ENCODE measurements around the gene NOD2. TPM values are rescaled to one million over a fixed set of nuclear protein-coding genes. Genes with fewer than 3 reads are reported as not detected.

NOD2 gene
- total RNA-seq, 1 experiment from 2014 or later: 5.4 TPM

- H2AFZ ChIP-seq (ENCODE audit: low read depth, low read length, poor library complexity, severe bottlenecking): peak overlapping the region; percentile 93
- H3K4me1 ChIP-seq (ENCODE audit: control insufficient read depth in 1 of 2, insufficient read depth in 2 of 2, low read length in 2 of 2): peaks cover 0 to 5% of the 10 kb centered on the region in 2 experiments; a peak in 1 of 4 replicates
- H3K79me2 ChIP-seq (ENCODE audit: insufficient read depth, low read length): no peaks in the 10 kb centered on the region
- CTCF ChIA-PET: interaction anchor here (0.6 to 4.5 kb wide), 37 partner anchors 8 to 600 kb away, joined by 3 to 62 read pairs (median 4); partner anchors contain the start of genes CYLD and HEATR3
- RAD21 ChIA-PET (ENCODE audit: low non-redundant PET in 1 of 2, low total read pairs in 2 of 2, uncharacterized antibody in 2 of 2, unreplicated experiment in 2 of 2): interaction anchor here (0.6 to 1.4 kb wide), 6 partner anchors 62 to 338 kb away, joined by 3 to 7 read pairs (median 4); no protein-coding TSS in a partner anchor
- H3K27ac ChIP-seq (ENCODE audit: low read depth, low read length): no peak overlapping the region; the same call in 1 of the 2 replicates
- H3K4me3 ChIP-seq (replicated peaks in 1 of 2; ENCODE audit: low read depth in 1 of 2, low read length in 2 of 2): peak overlapping the region; percentile 35 to 48
- no peaks in the 10 kb centered on the region for H3K9me2 ChIP-seq (ENCODE audit: insufficient read depth)
- no peaks in the 10 kb centered on the region for H3K36me3 ChIP-seq (ENCODE audit: control insufficient read depth in 1 of 2, insufficient read depth in 2 of 2, low read length in 2 of 2)
- intact Hi-C loops (cut with micrococcal nuclease): loop anchor here (1.0 to 5.0 kb wide), 4 partner anchors 81 to 453 kb away; no protein-coding TSS in a partner anchor
- H3K9me3 ChIP-seq (ENCODE audit: control insufficient read depth in 1 of 2, insufficient read depth in 1 of 2, low read depth in 1 of 2, low read length in 2 of 2): peaks cover under 1 to 5% of the 10 kb centered on the region in 2 experiments; a peak in 2 of 4 replicates
- no TSS peak for BruUV-seq (replicated peaks)
- POLR2A ChIA-PET: no interaction called here
- H3K9ac ChIP-seq (ENCODE audit: low read length): peak overlapping the region; percentile 30; the same call in 1 of the 2 replicates
- DNase-seq (ENCODE audit: low read depth, low spot score) (peak; percentile 41), ATAC-seq (peak; percentile 93)
- H3K4me2 ChIP-seq (ENCODE audit: low read length): peak overlapping the region; percentile 74
- no peaks in the 10 kb centered on the region for H4K20me1 ChIP-seq (ENCODE audit: insufficient read depth)
- no peaks in the 10 kb centered on the region for H3K27me3 ChIP-seq (ENCODE audit: insufficient read depth, low read length)
- TF ChIP-seq YY1 (IDR thresholded peaks at IDR 0.05; ENCODE audit: extremely low read depth, insufficient replicate concordance, low read depth, low read length) (peak; percentile 25), CEBPB (IDR thresholded peaks at IDR 0.05; ENCODE audit: low read depth) (no peak), RAD21 (IDR thresholded peaks at IDR 0.05; ENCODE audit: low read depth) (peak; percentile 93), TCF7L2 (IDR thresholded peaks at IDR 0.05; ENCODE audit: borderline replicate concordance, extremely low read depth, insufficient read depth, insufficient read length) (no peak), REST (IDR thresholded peaks at IDR 0.05; ENCODE audit: low read depth) (no peak), CTCF (IDR thresholded peaks at IDR 0.05 in 2 of 3, conservative IDR thresholded peaks at IDR 0.05 in 1 of 3; ENCODE audit: borderline replicate concordance in 1 of 3, insufficient read depth in 1 of 3, low read depth in 2 of 3, low read length in 2 of 3) (peak; percentile 78 to 90 (median 81))
These were observed 28.1 kb upstream of the NOD2 start for GRCh38 chr16:50665128-50665878.
